Measurements from ENCODE around the gene ACAD11. TPM values are rescaled to one million over a fixed set of nuclear protein-coding genes. Genes with fewer than 3 reads are reported as not detected.

The ACAD11 gene
- total and polyA plus RNA-seq, 9 of the 15 experiments (the other 6 are each of a cell fraction or from before 2014, with no cell fraction given) = 1.3 to 8.4 (median 4.0) TPM

GRCh38 chr3:132650153-132650552 lies 9.5 kb downstream of the ACAD11 start:
- no peak for DNase-seq (ENCODE audit: extremely low read depth in 1 of 4, low spot score in 3 of 4)
- ChIA-PET CTCF (ENCODE audit: low intra/inter-chr PET ratio) (no interaction called here), POLR2A (no interaction called here)
- Histone ChIP-seq H3K9ac (ENCODE audit: insufficient read depth in 1 of 2, low read depth in 2 of 2, low read length in 2 of 2) (no peak overlapping the region), H3K4me3 (no peak overlapping the region), H3K9me1 (ENCODE audit: control insufficient read depth, insufficient read depth, low read length) (no peaks in the 10 kb centered on the region), H3K4me1 (replicated peaks in 1 of 2; ENCODE audit: control insufficient read depth in 2 of 2, insufficient read depth in 2 of 2, low read length in 2 of 2) (no peaks in the 10 kb centered on the region), H3K27me3 (ENCODE audit: control insufficient read depth in 2 of 2, insufficient read depth in 2 of 2, low read length in 2 of 2) (no peaks in the 10 kb centered on the region), H3K27ac (ENCODE audit: extremely low read depth, low read depth, low read length) (no peak overlapping the region), H3K9me3 (replicated peaks; ENCODE audit: control insufficient read depth, insufficient read depth, low read depth, low read length) (no peaks in the 10 kb centered on the region), H3K36me3 (ENCODE audit: control insufficient read depth, insufficient read depth, low read length) (no peaks in the 10 kb centered on the region), H2AFZ (ENCODE audit: low read depth, low read length) (no peak overlapping the region), H3K4me2 (ENCODE audit: insufficient read depth, low read length) (no peak overlapping the region), H3K79me2 (ENCODE audit: control insufficient read depth, insufficient read depth, low read length) (no peaks in the 10 kb centered on the region), H4K20me1 (replicated peaks; ENCODE audit: control insufficient read depth, insufficient read depth, low read length) (0 out of 2 replicates have a peak, but pooled peaks cover under 1% of the 10 kb centered on the region)
- FAIRE-seq = no peak
- whole genome bisulfite sequencing (ENCODE audit: insufficient coverage, low coverage, missing lambda C conversion rate) = 0% methylated on average over 1 of the region's 1 CpG
- in situ Hi-C loops (cut with MboI) = no loop called here
- no peak for ATAC-seq
- BruUV-seq (replicated peaks) = no TSS peak
- intact Hi-C loops (cut with micrococcal nuclease) = loop anchor here (10.0 kb wide), 1 partner anchor 395 kb away; no protein-coding TSS in a partner anchor
- TF ChIP-seq, protein P1, sequence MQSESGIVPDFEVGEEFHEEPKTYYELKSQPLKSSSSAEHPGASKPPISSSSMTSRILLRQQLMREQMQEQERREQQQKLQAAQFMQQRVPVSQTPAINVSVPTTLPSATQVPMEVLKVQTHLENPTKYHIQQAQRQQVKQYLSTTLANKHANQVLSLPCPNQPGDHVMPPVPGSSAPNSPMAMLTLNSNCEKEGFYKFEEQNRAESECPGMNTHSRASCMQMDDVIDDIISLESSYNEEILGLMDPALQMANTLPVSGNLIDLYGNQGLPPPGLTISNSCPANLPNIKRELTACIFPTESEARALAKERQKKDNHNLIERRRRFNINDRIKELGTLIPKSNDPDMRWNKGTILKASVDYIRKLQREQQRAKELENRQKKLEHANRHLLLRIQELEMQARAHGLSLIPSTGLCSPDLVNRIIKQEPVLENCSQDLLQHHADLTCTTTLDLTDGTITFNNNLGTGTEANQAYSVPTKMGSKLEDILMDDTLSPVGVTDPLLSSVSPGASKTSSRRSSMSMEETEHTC (IDR thresholded peaks at IDR 0.05) = no peak
- TF ChIP-seq CEBPG (CRISPR knock-in tag; IDR thresholded peaks at IDR 0.05) (no peak), CEBPG (tag; conservative IDR thresholded peaks at IDR 0.05 in 1 of 2, IDR thresholded peaks at IDR 0.05 in 1 of 2) (no peak), XRCC3 (IDR thresholded peaks at IDR 0.05) (no peak), ARID2 (IDR thresholded peaks at IDR 0.05) (no peak), KLF1 (tag; IDR thresholded peaks at IDR 0.05) (no peak), RCOR1 (IDR thresholded peaks at IDR 0.05; ENCODE audit: borderline replicate concordance in 1 of 2, low read depth in 2 of 2, low read length in 2 of 2) (no peak)
- TF ChIP-seq, protein P2, sequence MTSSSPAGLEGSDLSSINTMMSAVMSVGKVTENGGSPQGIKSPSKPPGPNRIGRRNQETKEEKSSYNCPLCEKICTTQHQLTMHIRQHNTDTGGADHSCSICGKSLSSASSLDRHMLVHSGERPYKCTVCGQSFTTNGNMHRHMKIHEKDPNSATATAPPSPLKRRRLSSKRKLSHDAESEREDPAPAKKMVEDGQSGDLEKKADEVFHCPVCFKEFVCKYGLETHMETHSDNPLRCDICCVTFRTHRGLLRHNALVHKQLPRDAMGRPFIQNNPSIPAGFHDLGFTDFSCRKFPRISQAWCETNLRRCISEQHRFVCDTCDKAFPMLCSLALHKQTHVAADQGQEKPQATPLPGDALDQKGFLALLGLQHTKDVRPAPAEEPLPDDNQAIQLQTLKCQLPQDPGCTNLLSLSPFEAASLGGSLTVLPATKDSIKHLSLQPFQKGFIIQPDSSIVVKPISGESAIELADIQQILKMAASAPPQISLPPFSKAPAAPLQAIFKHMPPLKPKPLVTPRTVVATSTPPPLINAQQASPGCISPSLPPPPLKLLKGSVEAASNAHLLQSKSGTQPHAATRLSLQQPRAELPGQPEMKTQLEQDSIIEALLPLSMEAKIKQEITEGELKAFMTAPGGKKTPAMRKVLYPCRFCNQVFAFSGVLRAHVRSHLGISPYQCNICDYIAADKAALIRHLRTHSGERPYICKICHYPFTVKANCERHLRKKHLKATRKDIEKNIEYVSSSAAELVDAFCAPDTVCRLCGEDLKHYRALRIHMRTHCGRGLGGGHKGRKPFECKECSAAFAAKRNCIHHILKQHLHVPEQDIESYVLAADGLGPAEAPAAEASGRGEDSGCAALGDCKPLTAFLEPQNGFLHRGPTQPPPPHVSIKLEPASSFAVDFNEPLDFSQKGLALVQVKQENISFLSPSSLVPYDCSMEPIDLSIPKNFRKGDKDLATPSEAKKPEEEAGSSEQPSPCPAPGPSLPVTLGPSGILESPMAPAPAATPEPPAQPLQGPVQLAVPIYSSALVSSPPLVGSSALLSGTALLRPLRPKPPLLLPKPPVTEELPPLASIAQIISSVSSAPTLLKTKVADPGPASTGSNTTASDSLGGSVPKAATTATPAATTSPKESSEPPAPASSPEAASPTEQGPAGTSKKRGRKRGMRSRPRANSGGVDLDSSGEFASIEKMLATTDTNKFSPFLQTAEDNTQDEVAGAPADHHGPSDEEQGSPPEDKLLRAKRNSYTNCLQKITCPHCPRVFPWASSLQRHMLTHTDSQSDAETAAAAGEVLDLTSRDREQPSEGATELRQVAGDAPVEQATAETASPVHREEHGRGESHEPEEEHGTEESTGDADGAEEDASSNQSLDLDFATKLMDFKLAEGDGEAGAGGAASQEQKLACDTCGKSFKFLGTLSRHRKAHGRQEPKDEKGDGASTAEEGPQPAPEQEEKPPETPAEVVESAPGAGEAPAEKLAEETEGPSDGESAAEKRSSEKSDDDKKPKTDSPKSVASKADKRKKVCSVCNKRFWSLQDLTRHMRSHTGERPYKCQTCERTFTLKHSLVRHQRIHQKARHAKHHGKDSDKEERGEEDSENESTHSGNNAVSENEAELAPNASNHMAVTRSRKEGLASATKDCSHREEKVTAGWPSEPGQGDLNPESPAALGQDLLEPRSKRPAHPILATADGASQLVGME (CRISPR knock-in tag; IDR thresholded peaks at IDR 0.05) = no peak
- TF ChIP-seq, protein P3, sequence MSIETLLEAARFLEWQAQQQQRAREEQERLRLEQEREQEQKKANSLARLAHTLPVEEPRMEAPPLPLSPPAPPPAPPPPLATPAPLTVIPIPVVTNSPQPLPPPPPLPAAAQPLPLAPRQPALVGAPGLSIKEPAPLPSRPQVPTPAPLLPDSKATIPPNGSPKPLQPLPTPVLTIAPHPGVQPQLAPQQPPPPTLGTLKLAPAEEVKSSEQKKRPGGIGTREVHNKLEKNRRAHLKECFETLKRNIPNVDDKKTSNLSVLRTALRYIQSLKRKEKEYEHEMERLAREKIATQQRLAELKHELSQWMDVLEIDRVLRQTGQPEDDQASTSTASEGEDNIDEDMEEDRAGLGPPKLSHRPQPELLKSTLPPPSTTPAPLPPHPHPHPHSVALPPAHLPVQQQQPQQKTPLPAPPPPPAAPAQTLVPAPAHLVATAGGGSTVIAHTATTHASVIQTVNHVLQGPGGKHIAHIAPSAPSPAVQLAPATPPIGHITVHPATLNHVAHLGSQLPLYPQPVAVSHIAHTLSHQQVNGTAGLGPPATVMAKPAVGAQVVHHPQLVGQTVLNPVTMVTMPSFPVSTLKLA (conservative IDR thresholded peaks at IDR 0.05) = no peak
- TF ChIP-seq, protein P4, sequence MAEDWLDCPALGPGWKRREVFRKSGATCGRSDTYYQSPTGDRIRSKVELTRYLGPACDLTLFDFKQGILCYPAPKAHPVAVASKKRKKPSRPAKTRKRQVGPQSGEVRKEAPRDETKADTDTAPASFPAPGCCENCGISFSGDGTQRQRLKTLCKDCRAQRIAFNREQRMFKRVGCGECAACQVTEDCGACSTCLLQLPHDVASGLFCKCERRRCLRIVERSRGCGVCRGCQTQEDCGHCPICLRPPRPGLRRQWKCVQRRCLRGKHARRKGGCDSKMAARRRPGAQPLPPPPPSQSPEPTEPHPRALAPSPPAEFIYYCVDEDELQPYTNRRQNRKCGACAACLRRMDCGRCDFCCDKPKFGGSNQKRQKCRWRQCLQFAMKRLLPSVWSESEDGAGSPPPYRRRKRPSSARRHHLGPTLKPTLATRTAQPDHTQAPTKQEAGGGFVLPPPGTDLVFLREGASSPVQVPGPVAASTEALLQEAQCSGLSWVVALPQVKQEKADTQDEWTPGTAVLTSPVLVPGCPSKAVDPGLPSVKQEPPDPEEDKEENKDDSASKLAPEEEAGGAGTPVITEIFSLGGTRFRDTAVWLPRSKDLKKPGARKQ (CRISPR knock-in tag; IDR thresholded peaks at IDR 0.05) = no peak
- TF ChIP-seq, protein P5, sequence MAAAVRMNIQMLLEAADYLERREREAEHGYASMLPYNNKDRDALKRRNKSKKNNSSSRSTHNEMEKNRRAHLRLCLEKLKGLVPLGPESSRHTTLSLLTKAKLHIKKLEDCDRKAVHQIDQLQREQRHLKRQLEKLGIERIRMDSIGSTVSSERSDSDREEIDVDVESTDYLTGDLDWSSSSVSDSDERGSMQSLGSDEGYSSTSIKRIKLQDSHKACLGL (CRISPR knock-in tag; IDR thresholded peaks at IDR 0.05; ENCODE audit: borderline replicate concordance, poor library complexity, severe bottlenecking) = no peak
